Activated T-cell treated with anti-CD3 and anti-CD28 coated beads, Interleukin-2, amount 50 U/mL, for 4 hours (primary cell): ENCODE data around the gene KLHL26. TPM values are rescaled to one million over a fixed set of nuclear protein-coding genes. Genes with fewer than 3 reads are reported as not detected.
"Not testable (repeated sequence)": the region's sequence is repeated elsewhere in the genome, so short reads cannot be mapped to it uniquely, and the experiment has no call there.

Experiments used
- ATAC-seq, 2 donors: fragments of 200-7000 bp; cut with Tn5 transposase; one replicate each; pipeline ENCODE4 v1.10.0; 2021
- DNase-seq: peaks from one replicate; pipeline ENCODE4 v3.0.0-alpha.2; 2020
- H3K27me3 Mint-ChIP-seq: one replicate; pipeline ENCODE4 v1.8.0; 2021; ENCODE audit warnings: low read depth, mixed read lengths
- H3K36me3 Mint-ChIP-seq: one replicate; pipeline ENCODE4 v1.8.0; 2022; ENCODE audit warnings: mixed read lengths; ENCODE audit not compliant: insufficient read depth
- H3K4me1 Mint-ChIP-seq: one replicate; pipeline ENCODE4 v1.8.0; 2021; ENCODE audit warnings: low read depth, mixed read lengths
- H3K4me3 Mint-ChIP-seq: one replicate; pipeline ENCODE4 v1.8.0; 2021; ENCODE audit warnings: mild to moderate bottlenecking, moderate library complexity, mixed read lengths
- H3K9me3 Mint-ChIP-seq: one replicate; pipeline ENCODE4 v1.8.0; 2021; ENCODE audit warnings: mixed read lengths
- total RNA-seq, 3 donors: library from RNA; stranded (reverse); gene quantifications; one replicate each; pipeline ENCODE4 v1.2.1, GENCODE V29; 2021

KLHL26 gene
- total RNA-seq, 3 donors from 2014 or later = 14.7 to 20.3 (median 17.0) TPM

DNA sequence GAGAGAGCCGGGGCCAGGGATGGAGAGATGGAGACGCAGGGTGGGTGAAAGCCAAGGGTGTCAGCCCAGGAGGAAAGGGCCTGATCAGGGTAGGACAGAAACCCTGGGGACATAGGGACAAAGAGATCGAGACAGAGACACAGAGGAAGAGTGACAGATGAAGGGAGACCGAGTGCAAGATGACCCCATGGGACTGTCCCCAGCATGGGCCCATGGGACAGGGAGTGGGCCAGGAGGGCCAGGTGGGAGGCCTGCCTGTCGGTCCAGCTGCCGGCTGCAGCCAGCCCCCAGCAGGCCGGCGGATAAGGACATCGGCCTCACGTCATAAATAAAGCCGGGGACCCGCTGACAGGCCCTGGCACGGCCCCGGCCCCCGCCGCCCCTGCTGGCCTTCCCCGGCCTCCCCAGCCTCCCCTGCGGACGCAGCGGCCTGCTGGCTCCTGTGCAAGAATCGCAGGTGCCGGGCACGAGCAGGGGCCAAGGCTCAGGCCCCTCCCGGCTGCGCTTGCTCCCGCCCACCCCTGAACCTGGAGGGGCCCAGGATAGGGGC, 41.9 kb upstream of the KLHL26 start:
- H3K4me3 Mint-ChIP-seq = peak overlapping the region; percentile 78
- peaks cover 7% of the 10 kb centered on the region for H3K36me3 Mint-ChIP-seq
- peaks cover 14% of the 10 kb centered on the region for H3K27me3 Mint-ChIP-seq
- H3K4me1 Mint-ChIP-seq = peaks cover 23% of the 10 kb centered on the region
- DNase-seq (no peak), ATAC-seq (peak; percentile 5 to 11)
- H3K9me3 Mint-ChIP-seq = no peaks in the 10 kb centered on the region

DNA sequence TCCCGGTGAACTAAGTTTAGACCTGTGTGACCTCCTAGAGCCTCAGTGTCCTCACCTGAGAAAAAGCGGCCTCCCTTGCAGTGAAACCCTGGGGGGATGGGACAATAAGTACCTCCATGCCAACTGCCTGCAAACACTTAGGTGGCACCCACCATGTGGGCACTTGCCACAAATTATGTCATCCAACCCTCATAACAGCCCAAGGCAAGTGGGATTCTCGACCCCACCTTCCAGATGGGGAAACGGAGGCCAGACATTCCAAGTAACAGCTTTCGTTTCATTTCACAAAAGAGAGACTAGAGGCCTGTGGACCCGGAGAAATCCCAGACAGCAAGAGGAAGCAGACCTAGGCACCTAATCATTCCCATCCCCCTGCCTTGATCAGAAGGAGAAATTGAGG, 41.4 kb upstream of the KLHL26 start:
- peak overlapping the region; percentile 38 for H3K4me3 Mint-ChIP-seq
- H3K9me3 Mint-ChIP-seq = no peaks in the 10 kb centered on the region
- H3K36me3 Mint-ChIP-seq = peaks cover 4% of the 10 kb centered on the region
- DNase-seq (no peak), ATAC-seq (no peak)
- peaks cover 19% of the 10 kb centered on the region for H3K4me1 Mint-ChIP-seq
- peaks cover 19% of the 10 kb centered on the region for H3K27me3 Mint-ChIP-seq

DNA sequence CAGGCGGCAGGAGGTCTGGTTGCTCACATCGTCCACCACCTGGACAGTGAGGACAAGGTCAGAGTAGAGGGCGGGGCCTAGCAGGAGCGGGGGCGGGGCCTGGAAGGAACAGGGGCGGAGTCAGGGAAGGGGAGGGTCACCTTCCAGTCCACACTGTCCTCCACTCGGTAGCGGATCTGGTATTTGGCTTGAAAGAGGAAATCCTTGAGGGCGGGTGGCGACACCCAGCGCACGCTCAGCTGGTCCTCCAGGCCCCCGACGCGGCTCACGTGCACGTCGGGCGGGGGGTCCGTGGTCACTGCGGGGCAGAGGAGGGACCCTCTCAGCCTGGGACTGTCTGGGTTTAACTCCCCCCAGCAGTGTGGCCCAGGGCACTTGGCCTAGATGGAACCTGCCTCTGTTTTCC, 40.1 kb upstream of the KLHL26 start:
- ATAC-seq = no peak
- H3K4me3 Mint-ChIP-seq = no peak overlapping the region
- DNase-seq = no peak
- no peaks in the 10 kb centered on the region for H3K9me3 Mint-ChIP-seq
- H3K36me3 Mint-ChIP-seq = no peaks in the 10 kb centered on the region
- peaks cover 13% of the 10 kb centered on the region for H3K4me1 Mint-ChIP-seq
- peaks cover 29% of the 10 kb centered on the region for H3K27me3 Mint-ChIP-seq

DNA sequence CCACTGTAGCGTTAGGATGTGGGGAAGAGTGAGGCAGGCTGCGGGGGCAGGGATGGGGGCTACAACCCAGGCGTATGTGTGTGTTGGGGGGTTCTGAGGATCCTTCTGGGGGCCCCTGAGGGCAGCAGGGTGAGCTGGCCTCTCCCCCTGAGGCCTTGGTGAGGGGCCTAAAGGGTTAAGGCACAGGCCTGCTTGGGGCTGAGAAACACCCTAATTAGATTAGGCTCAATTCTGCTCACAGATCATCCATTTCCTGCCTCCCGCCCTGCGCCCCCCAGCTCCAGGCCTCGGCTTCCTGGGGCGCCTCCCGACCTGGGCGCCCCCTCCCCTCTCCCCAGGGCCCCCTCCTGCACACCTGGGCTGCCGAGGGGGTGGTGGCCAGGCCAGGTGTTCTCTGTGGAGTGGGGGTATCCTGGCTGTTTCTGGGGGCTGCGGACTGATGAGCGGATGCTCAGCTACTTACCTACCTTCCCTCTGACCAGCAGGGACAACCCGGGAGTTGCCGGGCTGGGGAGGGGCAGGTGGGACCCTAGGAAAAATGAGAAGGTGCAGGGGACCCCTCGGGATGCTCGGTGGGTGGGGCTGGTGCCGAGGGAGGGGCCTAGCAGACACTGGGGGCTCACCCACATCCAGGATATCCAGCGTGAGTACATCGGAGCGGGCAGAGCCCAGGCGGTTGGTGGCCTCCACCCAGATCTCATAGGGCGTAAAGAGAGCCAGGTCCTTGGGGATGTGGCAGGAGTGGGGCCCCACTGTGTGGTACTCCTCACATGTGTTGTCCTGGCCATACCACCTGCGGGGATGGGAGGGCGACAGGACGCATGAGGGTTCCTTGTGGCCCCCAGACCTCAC, 38.8 kb upstream of the KLHL26 start:
- DNase-seq (no peak), ATAC-seq (no peak)
- no peaks in the 10 kb centered on the region for H3K36me3 Mint-ChIP-seq
- peaks cover 15% of the 10 kb centered on the region for H3K4me1 Mint-ChIP-seq
- H3K4me3 Mint-ChIP-seq = no peak overlapping the region
- no peaks in the 10 kb centered on the region for H3K9me3 Mint-ChIP-seq
- H3K27me3 Mint-ChIP-seq = peaks cover 39% of the 10 kb centered on the region

DNA sequence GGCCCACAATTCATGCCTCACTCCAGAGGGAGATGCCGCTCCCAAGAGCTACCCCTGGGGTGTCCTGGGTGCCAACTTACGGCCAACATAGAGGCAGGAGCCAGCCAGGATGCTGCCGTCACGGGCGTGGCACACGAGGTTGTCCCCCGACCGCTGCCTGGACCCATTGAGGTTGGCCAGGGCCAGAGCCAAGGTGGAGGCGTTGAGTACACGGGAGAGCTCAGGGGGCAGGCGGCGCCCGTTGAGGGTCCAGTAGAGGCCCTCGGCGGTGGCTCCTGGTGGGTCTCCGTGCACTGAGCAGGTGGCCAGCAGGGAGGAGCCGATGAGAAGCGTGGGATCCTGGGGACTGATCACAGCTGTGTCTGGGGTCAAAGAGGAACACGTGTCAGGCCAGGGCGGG, 37.3 kb upstream of the KLHL26 start:
- ATAC-seq (no peak), DNase-seq (no peak)
- Mint-ChIP-seq H3K4me3 (no peak overlapping the region), H3K36me3 (no peaks in the 10 kb centered on the region), H3K9me3 (no peaks in the 10 kb centered on the region), H3K27me3 (peaks cover 46% of the 10 kb centered on the region), H3K4me1 (peaks cover 11% of the 10 kb centered on the region)

DNA sequence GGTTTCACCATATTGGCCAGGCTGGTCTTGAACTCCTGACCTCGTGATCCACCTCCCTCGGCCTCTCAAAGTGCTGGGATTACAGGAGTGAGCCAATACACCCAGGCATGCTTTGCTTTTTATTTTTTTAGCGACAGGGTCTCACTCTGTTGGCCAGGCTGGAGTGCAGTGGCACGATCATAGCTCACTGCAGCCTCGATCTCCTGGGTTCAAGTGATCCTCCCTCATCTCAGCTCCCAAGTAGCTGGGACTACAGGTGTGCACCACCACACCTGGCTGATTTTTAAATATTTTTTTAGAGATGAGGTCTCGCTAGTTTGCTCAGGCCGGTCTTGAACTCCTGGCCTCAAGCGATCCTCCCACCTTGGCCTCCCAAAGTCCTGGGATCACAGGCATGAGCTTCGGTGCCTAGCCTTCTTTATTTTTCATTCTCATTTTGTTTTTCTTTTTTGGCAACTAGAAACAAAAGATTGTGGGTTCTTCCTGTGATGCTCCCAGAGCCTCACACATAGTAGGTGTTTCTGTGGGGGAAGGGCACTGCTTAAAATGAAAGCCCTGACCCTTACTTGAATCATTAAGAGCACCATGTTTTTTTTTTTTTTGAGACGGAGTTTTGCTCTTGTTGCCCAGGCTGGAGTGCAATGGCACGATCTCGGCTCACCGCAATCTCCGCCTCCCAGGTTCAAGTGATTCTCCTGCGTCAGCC, 36.0 kb upstream of the KLHL26 start:
- H3K4me1 Mint-ChIP-seq, H3K9me3 Mint-ChIP-seq, H3K4me3 Mint-ChIP-seq, H3K36me3 Mint-ChIP-seq, DNase-seq, ATAC-seq: not testable (repeated sequence)
- H3K27me3 Mint-ChIP-seq = peaks cover 59% of the 10 kb centered on the region

DNA sequence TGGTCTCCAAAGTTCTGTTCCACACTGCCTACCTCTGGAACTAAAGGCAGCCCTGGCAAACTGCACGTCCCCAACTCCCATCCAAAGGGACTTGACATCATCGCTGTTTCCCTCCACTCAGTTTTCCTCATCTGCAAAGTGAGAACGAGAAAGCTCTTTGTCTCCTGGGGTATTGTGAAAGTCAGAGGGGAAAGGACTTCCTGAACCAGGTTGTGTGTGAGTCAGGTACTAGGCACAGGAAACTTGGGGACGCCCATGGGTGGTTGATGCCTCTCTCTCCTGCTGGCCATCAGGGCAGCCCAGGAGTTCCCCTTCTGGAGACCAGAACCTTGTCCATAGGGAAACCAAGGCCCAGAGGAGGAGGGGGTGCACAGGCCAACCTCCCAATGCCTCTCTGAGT, 35.0 kb upstream of the KLHL26 start:
- H3K27me3 Mint-ChIP-seq = peaks cover 59% of the 10 kb centered on the region
- DNase-seq (no peak), ATAC-seq (no peak)
- peaks cover 5% of the 10 kb centered on the region for H3K4me1 Mint-ChIP-seq
- H3K9me3 Mint-ChIP-seq = no peaks in the 10 kb centered on the region
- H3K4me3 Mint-ChIP-seq = no peak overlapping the region
- no peaks in the 10 kb centered on the region for H3K36me3 Mint-ChIP-seq

DNA sequence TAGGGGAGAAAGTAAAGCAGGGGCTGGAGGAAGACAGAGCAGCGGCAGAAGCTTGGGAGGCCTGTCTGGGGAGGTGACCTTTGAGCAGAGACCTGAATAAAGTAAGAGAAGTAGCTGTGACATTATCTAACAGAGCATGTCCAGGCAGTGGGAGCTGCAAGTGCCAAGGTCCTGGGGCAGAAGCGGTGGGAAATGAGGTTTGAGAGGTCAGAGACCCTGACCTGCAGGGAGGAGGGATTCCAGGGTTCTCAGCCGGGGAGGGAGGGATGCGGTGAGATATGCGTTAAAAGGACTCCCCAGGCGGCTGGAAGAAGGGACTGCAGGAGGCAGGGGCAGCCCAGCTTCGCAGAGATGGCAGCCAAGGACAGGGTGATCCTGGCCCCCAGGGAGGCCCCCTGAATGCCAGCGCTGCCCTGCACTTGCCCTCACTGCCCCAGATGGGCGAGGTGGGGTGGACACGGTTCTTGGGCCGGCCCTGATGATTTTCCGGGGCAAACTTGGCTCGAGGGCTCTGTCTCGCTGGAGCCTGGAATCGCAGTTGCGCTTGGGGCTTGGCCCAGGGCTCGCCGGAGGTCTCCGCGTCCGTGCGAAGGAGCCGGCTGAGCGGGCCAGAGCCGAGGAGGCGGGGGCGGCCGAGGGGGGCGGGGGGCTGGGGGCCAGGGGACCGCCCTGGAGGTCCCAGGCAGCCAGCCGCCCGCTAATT, 33.4 kb upstream of the KLHL26 start:
- H3K4me3 Mint-ChIP-seq = no peak overlapping the region
- H3K36me3 Mint-ChIP-seq = no peaks in the 10 kb centered on the region
- ATAC-seq = peak; percentile 67 to 70
- DNase-seq = no peak
- H3K4me1 Mint-ChIP-seq = peaks cover 9% of the 10 kb centered on the region
- peaks cover 73% of the 10 kb centered on the region for H3K27me3 Mint-ChIP-seq
- no peaks in the 10 kb centered on the region for H3K9me3 Mint-ChIP-seq

DNA sequence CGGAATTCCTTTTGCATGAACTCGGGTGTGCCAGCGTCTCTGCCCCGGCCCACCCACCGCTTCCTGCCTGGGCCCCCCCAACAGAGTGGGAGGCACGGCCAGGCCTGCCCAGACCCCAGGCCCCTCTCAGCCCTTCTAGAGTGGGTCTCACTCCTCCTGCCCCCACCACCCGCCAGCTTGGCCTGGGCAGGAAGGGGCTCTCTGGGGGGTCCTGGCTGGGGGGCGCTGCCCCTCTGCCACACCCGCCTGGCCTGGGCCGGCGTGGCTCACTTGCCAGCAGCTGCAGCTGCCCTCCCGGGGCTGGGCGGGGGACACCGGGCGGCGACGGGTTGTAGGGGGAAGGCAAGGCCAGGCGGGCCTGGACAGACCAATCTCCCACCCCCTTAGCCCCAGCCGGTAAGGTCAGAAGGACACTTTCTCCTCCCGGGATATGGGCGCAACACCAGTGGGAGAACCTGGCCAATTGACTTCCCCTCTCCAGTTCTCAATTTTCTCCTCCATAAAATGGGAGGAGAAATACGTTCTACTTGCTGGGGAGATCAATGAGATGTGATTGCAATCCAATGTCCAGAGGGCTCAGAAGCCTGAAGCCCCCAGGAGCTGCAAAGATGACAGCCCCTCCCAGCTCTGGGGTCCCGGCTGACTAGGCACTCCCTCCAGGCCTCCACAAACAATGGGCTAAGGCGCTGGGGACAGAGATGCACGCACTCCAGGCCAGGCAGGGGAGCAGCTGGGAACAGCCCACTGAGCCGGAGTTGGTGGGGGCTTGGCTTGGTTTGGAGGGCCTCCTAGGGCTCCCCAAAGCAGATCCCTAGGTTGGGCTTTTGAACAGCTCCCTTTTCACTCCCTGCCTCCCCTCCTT, 32.6 kb upstream of the KLHL26 start:
- H3K36me3 Mint-ChIP-seq = no peaks in the 10 kb centered on the region
- H3K27me3 Mint-ChIP-seq = peaks cover 73% of the 10 kb centered on the region
- H3K4me3 Mint-ChIP-seq = no peak overlapping the region
- H3K4me1 Mint-ChIP-seq = peaks cover 11% of the 10 kb centered on the region
- no peaks in the 10 kb centered on the region for H3K9me3 Mint-ChIP-seq
- ATAC-seq (no peak), DNase-seq (no peak)

DNA sequence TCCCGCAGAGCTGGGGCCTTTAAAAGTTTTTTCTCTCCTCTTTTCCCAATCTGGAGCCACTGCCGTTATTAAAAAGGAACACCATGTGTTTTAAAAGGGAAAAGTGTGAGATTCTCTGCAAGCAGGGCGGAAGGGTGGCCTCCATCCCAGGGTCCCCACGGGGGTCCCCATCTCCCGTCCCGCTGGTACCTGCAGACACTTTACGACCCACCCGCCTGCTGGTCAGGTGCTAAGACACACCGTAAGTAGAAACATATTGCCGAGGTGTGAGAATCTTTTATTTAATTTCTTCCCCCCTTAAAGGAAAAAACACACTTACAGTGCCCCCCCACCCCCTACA, 32.0 kb upstream of the KLHL26 start:
- DNase-seq = no peak
- Mint-ChIP-seq H3K4me1 (peaks cover 11% of the 10 kb centered on the region), H3K27me3 (peaks cover 75% of the 10 kb centered on the region), H3K36me3 (no peaks in the 10 kb centered on the region), H3K9me3 (no peaks in the 10 kb centered on the region), H3K4me3 (no peak overlapping the region)
- no peak for ATAC-seq

DNA sequence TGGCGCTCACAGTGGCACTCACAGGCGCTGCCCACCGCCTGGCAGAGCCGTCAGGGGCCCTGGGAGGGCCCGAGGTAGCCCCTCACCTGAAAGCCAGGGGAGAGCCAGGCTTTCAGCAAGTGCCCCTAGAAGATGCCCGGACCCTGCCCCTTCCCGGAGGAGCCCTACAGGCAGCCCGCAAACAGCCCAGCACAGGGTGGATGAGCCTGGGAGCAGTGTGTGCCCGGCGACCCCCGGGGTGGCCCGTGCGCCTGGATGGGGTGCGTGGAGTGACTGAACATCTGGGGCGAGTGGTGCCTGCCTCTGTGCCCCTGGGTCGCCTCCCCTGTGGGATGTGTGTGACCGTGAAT, 31.7 kb upstream of the KLHL26 start:
- Mint-ChIP-seq H3K36me3 (no peaks in the 10 kb centered on the region), H3K4me1 (peaks cover 11% of the 10 kb centered on the region), H3K4me3 (peak overlapping the region; percentile 47), H3K27me3 (peaks cover 75% of the 10 kb centered on the region), H3K9me3 (no peaks in the 10 kb centered on the region)
- no peak for DNase-seq
- ATAC-seq = no peak

DNA sequence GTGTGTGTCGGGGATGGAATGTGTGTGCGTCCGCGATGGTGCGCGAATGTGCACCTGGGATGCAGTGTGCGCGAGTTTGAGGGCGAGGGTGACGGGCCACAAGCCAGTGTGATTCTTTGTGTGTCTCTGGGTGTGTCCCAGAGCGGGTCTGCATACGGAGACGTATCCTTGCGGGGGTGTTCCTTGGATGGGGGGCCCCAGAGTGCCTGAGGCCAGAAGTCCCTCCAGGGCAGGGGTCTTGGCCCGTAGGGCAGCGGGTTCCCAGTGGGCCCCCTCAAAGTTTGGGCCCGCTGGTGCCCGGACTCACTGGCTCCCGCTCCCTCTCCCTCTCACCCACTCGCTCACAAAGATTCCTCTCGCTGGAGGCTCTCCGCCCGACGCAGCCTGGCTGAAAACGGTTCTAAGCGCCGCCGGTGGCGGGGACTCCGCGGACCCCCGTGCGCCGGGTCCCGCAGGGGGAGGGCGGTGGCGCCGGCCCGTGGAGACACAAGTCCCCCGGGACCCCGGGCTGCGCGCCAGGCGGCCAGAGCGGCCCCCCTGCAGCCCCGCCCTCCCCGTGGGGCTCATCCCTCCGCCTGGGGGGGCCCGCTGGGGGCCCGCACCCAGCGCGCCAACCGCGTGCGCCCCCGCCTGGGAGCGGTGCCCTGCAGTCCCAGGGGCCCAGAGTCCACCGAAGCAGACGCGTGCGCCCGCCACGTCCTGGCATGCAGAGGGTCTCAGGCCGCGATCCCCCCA, 31.1 kb upstream of the KLHL26 start:
- DNase-seq (no peak), ATAC-seq (no peak)
- Mint-ChIP-seq H3K4me3 (peak overlapping the region; percentile 47), H3K36me3 (no peaks in the 10 kb centered on the region), H3K9me3 (no peaks in the 10 kb centered on the region), H3K4me1 (peaks cover 11% of the 10 kb centered on the region), H3K27me3 (peaks cover 73% of the 10 kb centered on the region)
